Parathyroid adenoma (tissue), 2 donors: ENCODE measurements around the gene XYLT2.

Experiments used
- H2AFZ ChIP-seq: fragments of 300-600 bp; sonication (generic); one replicate; pipeline ENCODE4 v1.7.0; 2017; ENCODE audit warnings: antibody characterized with exemption, mild to moderate bottlenecking
- H3K27ac ChIP-seq: fragments of 300-600 bp; sonication (generic); one replicate; pipeline ENCODE4 v1.7.0; 2017
- H3K27me3 ChIP-seq: fragments of 300-600 bp; sonication (generic); one replicate; pipeline ENCODE4 v1.7.0; 2017; ENCODE audit warnings: low read length; ENCODE audit not compliant: control insufficient read depth, insufficient read depth
- H3K36me3 ChIP-seq: fragments of 300-600 bp; sonication (generic); one replicate; pipeline ENCODE4 v1.7.0; 2017; ENCODE audit warnings: low read length; ENCODE audit not compliant: control insufficient read depth, insufficient read depth
- H3K4me1 ChIP-seq: fragments of 300-600 bp; sonication (generic); one replicate; pipeline ENCODE4 v1.7.0; 2017; ENCODE audit warnings: control low read depth
- H3K4me2 ChIP-seq: fragments of 300-600 bp; sonication (generic); one replicate; pipeline ENCODE4 v1.7.0; 2017; ENCODE audit warnings: low read length
- H3K4me3 ChIP-seq: fragments of 300-600 bp; sonication (generic); one replicate; pipeline ENCODE4 v1.7.0; 2017; ENCODE audit warnings: low read depth, low read length
- H3K79me2 ChIP-seq: fragments of 300-600 bp; sonication (generic); one replicate; pipeline ENCODE4 v1.7.0; 2017; ENCODE audit warnings: control low read depth
- H3K9ac ChIP-seq: fragments of 300-600 bp; sonication (generic); one replicate; pipeline ENCODE4 v1.7.0; 2017; ENCODE audit warnings: mild to moderate bottlenecking
- H3K9me3 ChIP-seq: fragments of 300-600 bp; sonication (generic); one replicate; pipeline ENCODE4 v1.7.0; 2017; ENCODE audit warnings: low read length; ENCODE audit not compliant: control insufficient read depth
- TF ChIP-seq, protein P1 (sequence below): fragments of 300-600 bp; sonication (generic); IDR thresholded peaks from one replicate; pipeline ENCODE4 v1.7.0; 2017; ENCODE audit warnings: antibody characterized with exemption, mild to moderate bottlenecking
- donor health status: primary hyperparathyroidism.

The XYLT2 gene

GRCh38 chr17:50370052-50370451, 24.1 kb downstream of the XYLT2 start:
- no peaks in the 10 kb centered on the region for H3K9me3 ChIP-seq
- no peak overlapping the region for H3K9ac ChIP-seq
- TF ChIP-seq, protein P1, sequence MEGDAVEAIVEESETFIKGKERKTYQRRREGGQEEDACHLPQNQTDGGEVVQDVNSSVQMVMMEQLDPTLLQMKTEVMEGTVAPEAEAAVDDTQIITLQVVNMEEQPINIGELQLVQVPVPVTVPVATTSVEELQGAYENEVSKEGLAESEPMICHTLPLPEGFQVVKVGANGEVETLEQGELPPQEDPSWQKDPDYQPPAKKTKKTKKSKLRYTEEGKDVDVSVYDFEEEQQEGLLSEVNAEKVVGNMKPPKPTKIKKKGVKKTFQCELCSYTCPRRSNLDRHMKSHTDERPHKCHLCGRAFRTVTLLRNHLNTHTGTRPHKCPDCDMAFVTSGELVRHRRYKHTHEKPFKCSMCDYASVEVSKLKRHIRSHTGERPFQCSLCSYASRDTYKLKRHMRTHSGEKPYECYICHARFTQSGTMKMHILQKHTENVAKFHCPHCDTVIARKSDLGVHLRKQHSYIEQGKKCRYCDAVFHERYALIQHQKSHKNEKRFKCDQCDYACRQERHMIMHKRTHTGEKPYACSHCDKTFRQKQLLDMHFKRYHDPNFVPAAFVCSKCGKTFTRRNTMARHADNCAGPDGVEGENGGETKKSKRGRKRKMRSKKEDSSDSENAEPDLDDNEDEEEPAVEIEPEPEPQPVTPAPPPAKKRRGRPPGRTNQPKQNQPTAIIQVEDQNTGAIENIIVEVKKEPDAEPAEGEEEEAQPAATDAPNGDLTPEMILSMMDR, result no peak
- no peak overlapping the region for H3K27ac ChIP-seq
- H3K27me3 ChIP-seq, result no peaks in the 10 kb centered on the region
- H3K4me1 ChIP-seq, result peaks cover 15% of the 10 kb centered on the region
- no peak overlapping the region for H3K4me3 ChIP-seq
- H3K36me3 ChIP-seq, result no peaks in the 10 kb centered on the region
- H3K4me2 ChIP-seq, result no peak overlapping the region
- H3K79me2 ChIP-seq, result peaks cover 13% of the 10 kb centered on the region
- H2AFZ ChIP-seq, result no peak overlapping the region

- Histone ChIP-seq H2AFZ (no peak overlapping the region), H3K27ac (no peak overlapping the region), H3K4me1 (peaks cover 15% of the 10 kb centered on the region), H3K27me3 (no peaks in the 10 kb centered on the region), H3K4me2 (peak overlapping the region; percentile 84), H3K79me2 (peaks cover 13% of the 10 kb centered on the region), H3K9me3 (no peaks in the 10 kb centered on the region), H3K4me3 (no peak overlapping the region), H3K36me3 (no peaks in the 10 kb centered on the region), H3K9ac (no peak overlapping the region)
- TF ChIP-seq, protein P1, result no peak
Measured at GRCh38 chr17:50371526-50371925, 25.6 kb downstream of the XYLT2 start.

GRCh38 chr17:50372222-50372757, 26.4 kb downstream of the XYLT2 start:
- Histone ChIP-seq H3K4me1 (peaks cover 15% of the 10 kb centered on the region), H3K36me3 (no peaks in the 10 kb centered on the region), H3K9ac (peak overlapping the region; percentile 38), H3K79me2 (peaks cover 13% of the 10 kb centered on the region), H3K9me3 (no peaks in the 10 kb centered on the region), H3K4me2 (peak overlapping the region; percentile 84), H3K4me3 (peak overlapping the region; percentile 95), H3K27ac (peak overlapping the region; percentile 96), H2AFZ (peak overlapping the region; percentile 94), H3K27me3 (no peaks in the 10 kb centered on the region)
- TF ChIP-seq, protein P1, result no peak

DNA sequence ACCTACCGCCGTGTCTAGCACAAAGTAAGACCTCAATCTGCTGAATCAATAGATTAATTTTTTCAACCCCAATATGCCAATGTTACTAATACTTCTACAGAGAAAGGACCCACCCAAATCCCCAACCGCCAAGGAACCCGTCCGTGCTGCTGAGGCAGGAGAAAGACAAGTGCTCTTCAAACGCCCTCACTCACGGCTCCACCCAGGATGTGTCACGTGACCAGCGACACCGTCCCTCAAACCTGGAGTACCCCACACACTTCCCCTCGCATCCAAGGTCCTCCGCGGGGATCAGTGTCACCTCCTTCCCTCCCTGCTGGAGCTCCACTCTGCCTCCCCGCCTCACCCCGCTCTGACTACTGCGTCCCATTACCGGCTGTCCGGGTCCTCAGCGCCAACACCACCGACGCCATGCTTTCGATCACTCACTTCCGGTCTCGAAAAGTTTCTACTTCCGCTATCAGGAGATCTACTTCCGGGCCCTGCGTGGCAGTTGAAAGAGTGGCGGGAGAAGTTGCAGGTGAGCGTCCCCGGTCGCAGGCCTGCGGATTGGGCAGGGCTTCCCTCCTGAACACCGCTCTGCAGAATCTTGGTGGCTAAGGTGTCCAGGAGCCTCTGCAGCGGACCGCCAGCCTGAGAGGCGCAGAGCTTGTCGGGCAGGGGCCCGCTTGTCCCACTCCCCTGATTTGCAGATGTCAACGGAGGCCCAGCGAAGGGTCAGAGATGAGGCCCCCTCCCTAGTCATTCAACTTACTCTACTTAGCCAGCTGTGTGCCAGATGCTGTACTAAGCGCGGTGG, 27.0 kb downstream of the XYLT2 start, which contains the start of the genes EME1 and MRPL27:
TSS of gene EME1 (plus strand) at position 472 of the 799 bp plus-strand sequence. CDS start 1,980 bp downstream, outside the sequence.
TSS of gene MRPL27 (minus strand) at position 427 of the 799 bp plus-strand sequence. CDS start at position 413, 14 bp downstream.
- H3K36me3 ChIP-seq, result no peaks in the 10 kb centered on the region
- peak within 1 kb of the TSS; percentile 94 for H2AFZ ChIP-seq
- peak within 1 kb of the TSS; percentile 96 for H3K27ac ChIP-seq
- H3K4me1 ChIP-seq, result peaks cover 15% of the 10 kb centered on the region
- no peaks in the 10 kb centered on the region for H3K9me3 ChIP-seq
- TF ChIP-seq, protein P1, result no peak
- H3K27me3 ChIP-seq, result no peaks in the 10 kb centered on the region
- H3K4me3 ChIP-seq, result peak within 1 kb of the TSS; percentile 95
- peak within 1 kb of the TSS; percentile 38 for H3K9ac ChIP-seq
- peak within 1 kb of the TSS; percentile 84 for H3K4me2 ChIP-seq
- peaks cover 13% of the 10 kb centered on the region for H3K79me2 ChIP-seq
